Mesothelial cell of epicardium (in vitro differentiated cells): Measurements from ENCODE around the gene FXYD1. TPM values are rescaled to one million over a fixed set of nuclear protein-coding genes. Genes with fewer than 3 reads are reported as not detected.

Source experiments
- DNase-seq, 2 experiments: peaks; one replicate each; pipeline ENCODE4 v3.0.0; 2021; ENCODE audit warnings: low spot score in 2 of 2; ENCODE audit not compliant: unreplicated experiment in 2 of 2
- H3K27ac Mint-ChIP-seq: 2 replicates; pipeline ENCODE4 v1.8.0; 2021; ENCODE audit warnings: mixed read lengths
- H3K27me3 Mint-ChIP-seq: 2 replicates; pipeline ENCODE4 v1.8.0; 2021; ENCODE audit warnings: low read depth, mixed read lengths
- H3K36me3 Mint-ChIP-seq: 2 replicates; pipeline ENCODE4 v1.8.0; 2021; ENCODE audit warnings: mixed read lengths
- H3K4me1 Mint-ChIP-seq: 2 replicates; pipeline ENCODE4 v1.8.0; 2021; ENCODE audit warnings: mixed read lengths
- H3K4me3 Mint-ChIP-seq: 2 replicates; pipeline ENCODE4 v1.8.0; 2021; ENCODE audit warnings: mild to moderate bottlenecking, moderate library complexity, mixed read lengths
- H3K9me3 Mint-ChIP-seq: 2 replicates; pipeline ENCODE4 v1.8.0; 2021; ENCODE audit warnings: mixed read lengths
- CTCF ChIP-seq: fragments of 200-600 bp; sonication (generic); IDR thresholded peaks from one replicate; pipeline ENCODE4 v1.5.0; 2021; ENCODE audit warnings: antibody characterized with exemption; ENCODE audit not compliant: unreplicated experiment
- total RNA-seq: library from RNA; stranded (reverse); gene quantifications from 3 replicates; pipeline ENCODE4 v1.2.1, GENCODE V29; 2021

The FXYD1 gene
- total RNA-seq, 1 donor from 2014 or later, result 3.6 TPM

- no peaks in the 10 kb centered on the region for H3K9me3 Mint-ChIP-seq
- peaks cover 40% of the 10 kb centered on the region for H3K4me1 Mint-ChIP-seq
- no peak for TF ChIP-seq CTCF
- H3K4me3 Mint-ChIP-seq, result peak overlapping the region; percentile 1
- no peaks in the 10 kb centered on the region for H3K36me3 Mint-ChIP-seq
- no peak for DNase-seq
- no peak overlapping the region for H3K27ac Mint-ChIP-seq
- peaks cover 52% of the 10 kb centered on the region for H3K27me3 Mint-ChIP-seq
Observed at GRCh38 chr19:35144259-35144599, 5.6 kb downstream of the FXYD1 start.

- Mint-ChIP-seq H3K9me3 (no peaks in the 10 kb centered on the region), H3K27me3 (peaks cover 49% of the 10 kb centered on the region), H3K36me3 (no peaks in the 10 kb centered on the region), H3K4me3 (no peak overlapping the region), H3K27ac (no peak overlapping the region), H3K4me1 (peaks cover 38% of the 10 kb centered on the region)
- no peak for TF ChIP-seq CTCF
- DNase-seq, result no peak
Observed at GRCh38 chr19:35144600-35145436, 6.2 kb downstream of the FXYD1 start.

GRCh38 chr19:35146746-35147459, 8.3 kb downstream of the FXYD1 start:
- TF ChIP-seq CTCF, result no peak
- Mint-ChIP-seq H3K9me3 (no peaks in the 10 kb centered on the region), H3K36me3 (no peaks in the 10 kb centered on the region), H3K4me1 (peaks cover 29% of the 10 kb centered on the region), H3K27ac (no peak overlapping the region), H3K4me3 (no peak overlapping the region), H3K27me3 (peaks cover 32% of the 10 kb centered on the region)
- DNase-seq, result no peak

- no peaks in the 10 kb centered on the region for H3K9me3 Mint-ChIP-seq
- no peak overlapping the region for H3K27ac Mint-ChIP-seq
- no peaks in the 10 kb centered on the region for H3K36me3 Mint-ChIP-seq
- no peak for DNase-seq
- peaks cover 24% of the 10 kb centered on the region for H3K27me3 Mint-ChIP-seq
- no peak overlapping the region for H3K4me3 Mint-ChIP-seq
- TF ChIP-seq CTCF, result no peak
- H3K4me1 Mint-ChIP-seq, result peaks cover 29% of the 10 kb centered on the region
Observed at GRCh38 chr19:35149463-35149862, 10.8 kb downstream of the FXYD1 start.

GRCh38 chr19:35150445-35150844, 11.8 kb downstream of the FXYD1 start:
- Mint-ChIP-seq H3K27me3 (peaks cover 22% of the 10 kb centered on the region), H3K4me3 (no peak overlapping the region), H3K36me3 (no peaks in the 10 kb centered on the region), H3K4me1 (peaks cover 30% of the 10 kb centered on the region), H3K9me3 (no peaks in the 10 kb centered on the region), H3K27ac (no peak overlapping the region)
- TF ChIP-seq CTCF, result no peak
- DNase-seq, result no peak
